Measurements from ENCODE around the gene NUAK2. TPM values are rescaled to one million over a fixed set of nuclear protein-coding genes. Genes with fewer than 3 reads are reported as not detected.

Gene NUAK2
- total and polyA plus RNA-seq, 8 donors = 0.58 to 16.5 (median 2.1) TPM

DNA sequence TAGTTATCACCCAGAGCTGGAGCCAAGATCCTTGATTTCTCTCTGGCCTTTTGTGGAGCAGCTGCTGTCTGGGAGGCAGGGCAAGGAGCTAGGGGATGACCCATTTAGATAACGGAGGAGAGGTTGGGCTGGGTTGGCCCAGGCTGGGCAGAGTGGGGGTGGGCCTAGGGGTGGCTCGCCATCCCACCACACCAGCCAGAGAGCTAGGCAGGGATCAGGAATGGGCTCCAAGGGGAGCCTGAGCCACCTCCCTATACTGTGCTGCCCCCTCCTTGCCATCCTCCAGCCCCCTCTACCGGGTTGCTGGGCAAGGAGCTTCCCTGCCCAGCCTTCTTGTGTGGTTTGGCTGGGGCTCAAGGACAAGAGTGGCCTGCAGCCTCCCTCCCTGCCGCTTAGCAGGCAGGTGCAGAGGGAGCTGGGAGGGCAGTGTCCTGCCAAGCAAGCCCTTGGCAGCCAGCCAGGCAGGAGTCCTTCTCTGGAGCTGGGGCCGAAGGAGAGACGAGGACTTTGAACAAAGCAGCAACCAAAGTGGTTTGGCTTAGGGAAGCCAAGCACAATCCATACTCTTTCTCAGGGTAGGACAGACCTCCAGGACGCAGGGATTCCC lies 4.1 kb downstream of the NUAK2 start:
- Histone ChIP-seq H3K27me3 (no peaks in the 10 kb centered on the region), H3K9me3 (no peaks in the 10 kb centered on the region), H3K4me1 (peaks cover 77 to 91% (median 81%) of the 10 kb centered on the region in 4 donors), H3K36me3 (no peaks in the 10 kb centered on the region), H3K4me3 (no peak overlapping the region), H3K27ac (peak overlapping the region; percentile 32 to 93 (median 71))
- intact Hi-C loops (cut with DNase I; ENCODE audit: low total_unique reads) = no loop called here
- DNase-seq = peak; percentile 93 to 96
- TF ChIP-seq POLR2AphosphoS5 (IDR thresholded peaks at IDR 0.05) = peak in 2 of 3 donors; percentile 53 to 87
- TF ChIP-seq, protein P1, sequence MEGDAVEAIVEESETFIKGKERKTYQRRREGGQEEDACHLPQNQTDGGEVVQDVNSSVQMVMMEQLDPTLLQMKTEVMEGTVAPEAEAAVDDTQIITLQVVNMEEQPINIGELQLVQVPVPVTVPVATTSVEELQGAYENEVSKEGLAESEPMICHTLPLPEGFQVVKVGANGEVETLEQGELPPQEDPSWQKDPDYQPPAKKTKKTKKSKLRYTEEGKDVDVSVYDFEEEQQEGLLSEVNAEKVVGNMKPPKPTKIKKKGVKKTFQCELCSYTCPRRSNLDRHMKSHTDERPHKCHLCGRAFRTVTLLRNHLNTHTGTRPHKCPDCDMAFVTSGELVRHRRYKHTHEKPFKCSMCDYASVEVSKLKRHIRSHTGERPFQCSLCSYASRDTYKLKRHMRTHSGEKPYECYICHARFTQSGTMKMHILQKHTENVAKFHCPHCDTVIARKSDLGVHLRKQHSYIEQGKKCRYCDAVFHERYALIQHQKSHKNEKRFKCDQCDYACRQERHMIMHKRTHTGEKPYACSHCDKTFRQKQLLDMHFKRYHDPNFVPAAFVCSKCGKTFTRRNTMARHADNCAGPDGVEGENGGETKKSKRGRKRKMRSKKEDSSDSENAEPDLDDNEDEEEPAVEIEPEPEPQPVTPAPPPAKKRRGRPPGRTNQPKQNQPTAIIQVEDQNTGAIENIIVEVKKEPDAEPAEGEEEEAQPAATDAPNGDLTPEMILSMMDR (IDR thresholded peaks at IDR 0.05) = peak in 1 of 7 experiments; percentile 17
- no peak for TF ChIP-seq POLR2A (IDR thresholded peaks at IDR 0.05)
- no peak for TF ChIP-seq EP300 (IDR thresholded peaks at IDR 0.05)
- 22 to 37% (median 24%) methylated on average over 4 to 7 of the region's 7 CpGs for WGBS, 5 donors

DNA sequence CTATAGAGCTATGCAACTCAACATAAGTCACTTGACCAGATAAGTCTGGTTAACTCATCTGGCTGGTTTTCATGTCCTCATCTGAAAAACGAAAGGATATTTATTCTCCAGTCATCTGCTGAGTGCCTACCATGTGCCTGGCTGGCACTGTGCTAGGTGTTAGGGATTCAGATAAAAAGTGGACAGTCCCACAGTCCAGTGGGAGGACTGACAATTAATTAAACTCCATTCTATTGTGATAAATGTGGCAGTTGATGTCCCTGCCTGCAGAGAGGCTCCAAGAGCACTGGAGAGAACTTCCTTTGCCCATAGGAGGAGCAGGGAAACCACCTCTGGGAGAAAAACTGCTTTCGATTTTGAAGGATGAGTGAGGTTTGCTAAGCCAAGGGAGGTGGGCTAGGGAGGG lies 5.4 kb downstream of the NUAK2 start:
- H3K27ac ChIP-seq = peak overlapping the region in 4 of 5 donors; percentile 23 to 89 (median 58)
- 16 to 51% (median 39%) methylated on average over 2 of the region's 2 CpGs for WGBS, 5 donors

DNA sequence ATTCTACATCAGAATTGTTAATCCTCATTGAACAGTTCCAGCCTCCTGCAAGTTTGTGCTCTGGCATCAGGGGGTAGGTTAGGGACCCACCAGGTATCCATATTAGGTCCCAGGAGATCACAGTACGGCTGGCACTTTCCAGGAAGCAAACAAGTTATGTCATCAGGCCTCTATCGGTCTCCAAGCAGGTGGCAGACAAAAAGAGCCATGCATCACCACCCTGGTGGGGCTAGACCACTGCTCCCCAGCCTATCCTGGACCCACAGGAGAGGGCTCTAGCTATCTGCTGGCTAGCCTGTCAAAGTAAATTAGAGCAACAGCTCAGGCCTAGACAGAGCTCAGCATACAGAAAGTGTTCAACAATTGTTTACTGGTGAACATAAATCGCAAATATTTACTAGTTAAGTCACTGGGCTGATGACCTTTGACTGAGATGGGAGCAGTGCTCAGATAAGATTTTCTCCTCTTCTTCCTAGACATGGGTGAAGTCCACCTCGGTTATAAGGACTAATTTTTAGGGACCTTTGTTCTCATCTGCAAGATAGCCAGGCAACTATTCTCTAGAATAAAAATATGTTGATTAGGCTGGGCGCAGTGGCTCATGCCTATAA lies 6.4 kb downstream of the NUAK2 start:
- intact Hi-C loops (cut with DNase I; ENCODE audit: low total_unique reads) = no loop called here
- Histone ChIP-seq H3K27me3 (no peaks in the 10 kb centered on the region), H3K4me3 (no peak overlapping the region), H3K27ac (peak overlapping the region in 2 of 5 donors; percentile 8 to 89), H3K36me3 (peaks cover 2 to 17% (median 16%) of the 10 kb centered on the region in 4 donors), H3K4me1 (peaks cover 64 to 80% (median 65%) of the 10 kb centered on the region in 4 donors), H3K9me3 (no peaks in the 10 kb centered on the region)
- no peak for DNase-seq
- TF ChIP-seq EP300 (IDR thresholded peaks at IDR 0.05) (no peak), POLR2AphosphoS5 (IDR thresholded peaks at IDR 0.05) (no peak), POLR2A (IDR thresholded peaks at IDR 0.05) (no peak)
- TF ChIP-seq, protein P1 (IDR thresholded peaks at IDR 0.05) = no peak
- 57 to 72% (median 64%) methylated on average over 3 to 5 of the region's 5 CpGs for WGBS, 5 donors

More for the DNA sequence above, 5.4 kb downstream of the NUAK2 start:
- intact Hi-C loops (cut with DNase I; ENCODE audit: low total_unique reads) = no loop called here
- H3K27me3 ChIP-seq = no peaks in the 10 kb centered on the region
- H3K36me3 ChIP-seq = peaks cover 0 to 7% (median 5%) of the 10 kb centered on the region in 4 donors
- H3K4me3 ChIP-seq = no peak overlapping the region
- H3K4me1 ChIP-seq = peaks cover 73 to 90% (median 75%) of the 10 kb centered on the region in 4 donors
- H3K9me3 ChIP-seq = no peaks in the 10 kb centered on the region
- DNase-seq = no peak
- TF ChIP-seq POLR2A (IDR thresholded peaks at IDR 0.05) (no peak), EP300 (IDR thresholded peaks at IDR 0.05) (no peak), POLR2AphosphoS5 (IDR thresholded peaks at IDR 0.05) (no peak)
- TF ChIP-seq, protein P1 (IDR thresholded peaks at IDR 0.05) = no peak

DNA sequence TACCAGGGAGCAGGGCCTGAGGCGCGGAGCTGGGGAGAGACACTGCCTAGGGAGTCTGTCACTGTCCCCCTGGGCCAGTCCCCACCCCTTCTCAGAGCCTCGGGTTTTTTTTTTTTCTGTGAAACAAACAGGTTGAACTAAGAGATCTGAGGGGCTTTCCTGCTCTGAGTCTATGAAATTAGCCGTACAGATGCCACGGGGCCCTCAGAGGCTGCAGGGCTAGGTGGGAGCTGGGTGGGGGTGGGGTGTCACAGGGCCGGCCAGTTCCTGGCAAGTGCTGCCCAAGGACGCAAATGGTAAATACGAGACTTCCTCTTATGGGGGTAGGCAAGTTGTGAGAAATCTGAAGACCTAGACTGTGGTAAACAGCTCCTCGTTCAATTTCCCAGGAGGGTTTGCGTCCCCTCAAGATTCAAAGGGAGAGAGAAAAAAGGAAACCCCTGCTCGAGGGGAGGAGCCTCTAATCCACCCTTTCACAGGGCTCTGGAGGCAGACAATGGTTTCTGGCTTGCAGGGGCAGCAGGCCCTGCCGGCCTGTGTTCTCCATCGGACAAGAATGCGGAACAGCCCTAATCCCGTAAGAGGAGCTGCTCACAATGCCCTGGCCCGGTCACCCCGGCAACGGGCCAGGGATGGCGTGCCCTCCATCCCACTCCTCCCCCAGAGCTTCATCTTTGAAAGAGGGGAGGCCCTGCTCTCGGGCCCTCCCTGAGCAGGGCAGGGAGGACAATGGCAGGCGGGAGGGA lies 7.8 kb downstream of the NUAK2 start:
- WGBS, 5 donors = 13 to 49% (median 30%) methylated on average over 13 to 21 of the region's 21 CpGs
- peaks cover 52 to 66% (median 53%) of the 10 kb centered on the region in 4 donors for H3K4me1 ChIP-seq
- DNase-seq = peak; percentile 35 to 78

More for the DNA sequence above, 7.8 kb downstream of the NUAK2 start:
- Histone ChIP-seq H3K27ac (peak overlapping the region in 4 of 5 donors; percentile 60 to 83 (median 70)), H3K27me3 (no peaks in the 10 kb centered on the region), H3K36me3 (peaks cover 6 to 31% (median 29%) of the 10 kb centered on the region in 4 donors), H3K9me3 (no peaks in the 10 kb centered on the region), H3K4me3 (peak overlapping the region in 3 of 4 donors; percentile 12 to 24 (median 13))
- intact Hi-C loops (cut with DNase I; ENCODE audit: low total_unique reads) = no loop called here
- TF ChIP-seq, protein P1 (IDR thresholded peaks at IDR 0.05) = no peak
- no peak for TF ChIP-seq POLR2A (IDR thresholded peaks at IDR 0.05)

Data from stomach (tissue), 9 donors.